ENCODE results near the gene UNC5C. TPM values are rescaled to one million over a fixed set of nuclear protein-coding genes. Genes with fewer than 3 reads are reported as not detected.
A peak's percentile ranks its signal among the peaks of the same experiment; 100 is the strongest.

The UNC5C gene
- total RNA-seq, 1 experiment from 2014 or later = not detected

GRCh38 chr4:95432466-95432865 lies 116.3 kb downstream of the UNC5C start:
- Histone ChIP-seq H3K9me3 (replicated peaks) (no peaks in the 10 kb centered on the region), H3K27ac (no peak overlapping the region), H3K4me1 (0 out of 2 replicates have a peak, but pooled peaks cover 3% of the 10 kb centered on the region), H3K36me3 (no peaks in the 10 kb centered on the region), H3K27me3 (no peaks in the 10 kb centered on the region), H3K4me3 (no peak overlapping the region)
- no peak for DNase-seq

DNA sequence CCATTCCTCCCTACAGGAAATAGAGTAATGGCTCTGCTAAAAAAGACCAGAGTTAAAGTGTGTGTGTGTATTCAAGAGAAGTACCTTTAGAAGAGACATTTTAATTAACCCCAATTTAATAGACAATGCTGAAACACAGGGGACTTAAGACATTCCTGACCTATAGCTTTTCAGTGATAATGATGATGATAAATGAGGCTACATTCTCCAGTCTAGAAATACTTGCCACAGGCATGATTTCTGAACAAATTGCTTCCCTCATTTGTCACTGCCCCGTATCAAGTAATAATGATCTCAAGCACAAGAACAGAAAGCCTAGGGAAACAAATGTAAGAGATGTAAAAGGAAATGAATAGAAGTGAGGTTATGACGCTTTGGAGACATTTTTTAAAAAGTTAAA lies 117.1 kb downstream of the UNC5C start:
- Histone ChIP-seq H3K27ac (no peak overlapping the region), H3K9me3 (replicated peaks) (no peaks in the 10 kb centered on the region), H3K4me1 (0 out of 2 replicates have a peak, but pooled peaks cover 3% of the 10 kb centered on the region), H3K36me3 (no peaks in the 10 kb centered on the region), H3K27me3 (no peaks in the 10 kb centered on the region), H3K4me3 (no peak overlapping the region)
- DNase-seq = no peak

DNA sequence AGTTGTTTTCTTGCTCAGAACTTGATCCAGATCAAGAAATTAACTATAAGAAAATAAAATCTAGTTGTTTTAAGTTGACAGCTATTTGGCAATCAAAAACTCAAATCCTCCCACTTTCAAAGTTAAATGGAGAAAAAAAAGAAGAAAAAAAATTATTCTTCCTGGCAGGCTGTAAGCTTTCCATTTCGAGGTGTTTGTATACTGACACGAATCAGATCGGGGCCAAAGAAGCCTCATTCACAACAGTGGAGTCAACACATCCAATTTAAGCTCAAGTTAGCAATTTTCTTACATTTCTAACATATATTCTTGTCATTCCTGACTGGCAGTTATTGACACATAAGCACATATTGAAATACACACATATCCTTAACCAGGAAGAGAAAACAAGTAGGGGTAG lies 119.4 kb downstream of the UNC5C start:
- H3K36me3 ChIP-seq = no peaks in the 10 kb centered on the region
- no peaks in the 10 kb centered on the region for H3K27me3 ChIP-seq
- H3K9me3 ChIP-seq (replicated peaks) = no peaks in the 10 kb centered on the region
- H3K4me3 ChIP-seq = no peak overlapping the region
- H3K27ac ChIP-seq = no peak overlapping the region
- 0 out of 2 replicates have a peak, but pooled peaks cover 3% of the 10 kb centered on the region for H3K4me1 ChIP-seq
- no peak for DNase-seq

DNA sequence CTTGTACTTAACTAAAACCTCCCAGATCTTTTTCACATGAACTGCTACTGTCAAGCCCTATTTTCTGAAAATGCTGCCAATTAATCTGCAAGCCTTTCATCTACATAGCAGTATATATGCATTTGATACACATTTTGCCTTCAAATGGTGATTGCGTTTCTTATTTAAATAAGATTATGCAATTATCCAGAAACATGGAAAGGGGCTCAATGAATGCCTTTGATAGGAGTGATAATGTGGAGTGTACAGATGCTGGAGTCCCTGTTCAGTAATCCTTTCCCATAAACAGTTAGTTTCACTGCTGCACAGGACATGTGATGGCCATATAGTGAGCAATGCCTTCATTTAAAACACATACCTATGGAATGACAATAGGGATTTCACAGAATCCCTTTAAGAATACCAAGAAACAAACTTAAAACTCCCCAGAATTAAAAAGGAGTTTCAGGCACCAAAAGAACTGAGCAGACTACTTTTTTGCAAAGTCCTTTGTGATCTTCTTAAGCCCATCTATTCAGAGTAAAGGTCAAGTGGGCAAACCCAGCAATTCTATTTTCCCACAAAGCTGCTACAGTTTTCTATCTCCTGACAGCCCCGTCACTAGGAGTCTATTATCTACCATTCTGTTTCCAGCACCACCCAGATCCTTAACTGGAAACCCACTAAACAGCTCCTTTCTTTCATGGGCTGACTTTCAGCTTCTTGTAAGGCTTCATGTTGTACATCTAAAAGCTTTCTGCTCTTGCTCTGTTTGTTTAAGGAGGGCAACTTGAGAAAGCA lies 120.3 kb downstream of the UNC5C start:
- no peaks in the 10 kb centered on the region for H3K9me3 ChIP-seq (replicated peaks)
- DNase-seq = no peak
- H3K4me1 ChIP-seq = no peaks in the 10 kb centered on the region
- H3K4me3 ChIP-seq = no peak overlapping the region
- no peaks in the 10 kb centered on the region for H3K27me3 ChIP-seq
- no peaks in the 10 kb centered on the region for H3K36me3 ChIP-seq
- no peak overlapping the region for H3K27ac ChIP-seq

- DNase-seq = no peak
- Histone ChIP-seq H3K27me3 (no peaks in the 10 kb centered on the region; the same call in 1 of the 2 replicates), H3K4me1 (no peaks in the 10 kb centered on the region), H3K4me3 (no peak overlapping the region), H3K27ac (no peak overlapping the region), H3K36me3 (no peaks in the 10 kb centered on the region), H3K9me3 (replicated peaks) (no peaks in the 10 kb centered on the region)
These were observed 122.3 kb downstream of the UNC5C start for GRCh38 chr4:95426455-95426854.

GRCh38 chr4:95422436-95422835 lies 126.3 kb downstream of the UNC5C start:
- no peaks in the 10 kb centered on the region for H3K9me3 ChIP-seq (replicated peaks)
- H3K4me1 ChIP-seq = no peaks in the 10 kb centered on the region
- H3K4me3 ChIP-seq = no peak overlapping the region
- no peaks in the 10 kb centered on the region for H3K36me3 ChIP-seq
- no peak for DNase-seq
- H3K27ac ChIP-seq = no peak overlapping the region
- no peaks in the 10 kb centered on the region; the same call in 1 of the 2 replicates for H3K27me3 ChIP-seq

- Histone ChIP-seq H3K36me3 (no peaks in the 10 kb centered on the region), H3K9me3 (replicated peaks) (no peaks in the 10 kb centered on the region), H3K27me3 (no peaks in the 10 kb centered on the region; the same call in 1 of the 2 replicates), H3K27ac (no peak overlapping the region), H3K4me3 (no peak overlapping the region), H3K4me1 (no peaks in the 10 kb centered on the region)
- no peak for DNase-seq
These were observed 126.9 kb downstream of the UNC5C start for GRCh38 chr4:95421869-95422268.

- Histone ChIP-seq H3K4me1 (no peaks in the 10 kb centered on the region), H3K27ac (no peak overlapping the region), H3K36me3 (no peaks in the 10 kb centered on the region), H3K4me3 (no peak overlapping the region), H3K27me3 (no peaks in the 10 kb centered on the region; the same call in 1 of the 2 replicates), H3K9me3 (replicated peaks) (no peaks in the 10 kb centered on the region)
- DNase-seq = no peak
These were observed 131.2 kb downstream of the UNC5C start for GRCh38 chr4:95417531-95417930.

- Histone ChIP-seq H3K27ac (no peak overlapping the region), H3K9me3 (replicated peaks) (no peaks in the 10 kb centered on the region), H3K36me3 (no peaks in the 10 kb centered on the region), H3K27me3 (no peaks in the 10 kb centered on the region), H3K4me1 (no peaks in the 10 kb centered on the region), H3K4me3 (no peak overlapping the region)
- DNase-seq = no peak
These were observed 133.4 kb downstream of the UNC5C start for GRCh38 chr4:95415346-95415771.

- no peak for DNase-seq
- Histone ChIP-seq H3K4me3 (no peak overlapping the region), H3K4me1 (no peaks in the 10 kb centered on the region), H3K27ac (no peak overlapping the region), H3K9me3 (replicated peaks) (no peaks in the 10 kb centered on the region), H3K27me3 (peaks cover 3% of the 10 kb centered on the region; the same call in 1 of the 2 replicates), H3K36me3 (no peaks in the 10 kb centered on the region)
These were observed 137.2 kb downstream of the UNC5C start for GRCh38 chr4:95411371-95412088.

GRCh38 chr4:95410387-95410977 lies 138.3 kb downstream of the UNC5C start:
- Histone ChIP-seq H3K27ac (no peak overlapping the region), H3K4me1 (no peaks in the 10 kb centered on the region), H3K27me3 (peaks cover 3% of the 10 kb centered on the region; the same call in 1 of the 2 replicates), H3K36me3 (no peaks in the 10 kb centered on the region), H3K4me3 (no peak overlapping the region), H3K9me3 (replicated peaks) (no peaks in the 10 kb centered on the region)
- no peak for DNase-seq

DNA sequence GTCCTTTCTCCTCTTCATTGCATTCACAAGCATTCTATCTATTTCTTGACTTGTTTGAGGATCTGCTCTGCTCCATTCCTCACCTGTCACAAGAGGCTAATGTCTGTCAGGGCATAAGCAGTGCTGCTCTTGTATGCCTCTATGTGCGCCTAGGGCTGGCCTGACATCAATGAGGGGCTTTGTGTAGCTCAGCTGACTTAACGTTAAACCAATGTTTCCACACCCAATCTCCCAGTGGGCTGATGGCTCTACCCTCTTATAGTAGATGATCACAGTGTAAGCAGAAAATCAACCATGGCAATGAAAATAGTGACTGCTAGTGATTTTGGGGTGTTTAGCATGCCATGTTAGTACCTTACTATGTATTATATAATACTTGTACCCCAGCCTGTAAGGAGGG lies 139.0 kb downstream of the UNC5C start:
- Histone ChIP-seq H3K36me3 (no peaks in the 10 kb centered on the region), H3K27ac (no peak overlapping the region), H3K4me3 (no peak overlapping the region), H3K4me1 (no peaks in the 10 kb centered on the region), H3K27me3 (peaks cover 3% of the 10 kb centered on the region; the same call in 1 of the 2 replicates), H3K9me3 (replicated peaks) (no peaks in the 10 kb centered on the region)
- DNase-seq = peak in 1 of 2 experiments; percentile 16

DNA sequence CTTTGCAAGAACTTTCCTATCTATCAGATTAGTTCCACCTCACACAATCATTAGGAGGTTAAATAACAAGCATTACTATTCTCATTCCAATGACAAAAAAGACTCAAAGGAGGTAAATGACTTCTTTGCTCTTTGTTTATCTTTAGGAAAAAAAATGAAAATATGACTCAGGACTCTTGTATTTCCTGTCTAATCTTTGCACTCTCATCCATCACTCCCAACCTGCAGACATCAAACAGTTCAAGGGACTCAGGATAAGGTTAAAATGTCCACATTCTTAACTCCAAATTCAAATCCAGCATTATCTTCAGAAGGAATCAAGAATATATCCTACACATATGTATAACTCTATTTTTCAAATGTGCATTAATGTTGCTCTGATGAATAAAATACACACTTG lies 139.6 kb downstream of the UNC5C start:
- no peak overlapping the region for H3K27ac ChIP-seq

GRCh38 chr4:95402299-95402698 lies 146.5 kb downstream of the UNC5C start:
- Histone ChIP-seq H3K9me3 (replicated peaks) (no peaks in the 10 kb centered on the region), H3K27me3 (no peaks in the 10 kb centered on the region), H3K27ac (no peak overlapping the region), H3K36me3 (no peaks in the 10 kb centered on the region), H3K4me3 (no peak overlapping the region), H3K4me1 (no peaks in the 10 kb centered on the region)
- DNase-seq = no peak

More for the DNA sequence above, 139.6 kb downstream of the UNC5C start:
- no peaks in the 10 kb centered on the region for H3K9me3 ChIP-seq (replicated peaks)
- H3K4me1 ChIP-seq = no peaks in the 10 kb centered on the region
- H3K4me3 ChIP-seq = no peak overlapping the region
- no peak for DNase-seq
- H3K36me3 ChIP-seq = no peaks in the 10 kb centered on the region
- H3K27me3 ChIP-seq = peaks cover 3% of the 10 kb centered on the region; the same call in 1 of the 2 replicates

GRCh38 chr4:95398217-95398616 lies 150.6 kb downstream of the UNC5C start:
- no peak for DNase-seq
- H3K4me3 ChIP-seq = no peak overlapping the region
- no peak overlapping the region for H3K27ac ChIP-seq
- H3K9me3 ChIP-seq (replicated peaks) = no peaks in the 10 kb centered on the region
- H3K36me3 ChIP-seq = no peaks in the 10 kb centered on the region
- no peaks in the 10 kb centered on the region for H3K4me1 ChIP-seq
- no peaks in the 10 kb centered on the region for H3K27me3 ChIP-seq

Data from SJCRH30 (cell line).